Osteocyte (in vitro differentiated cells): ENCODE results near the gene TPRA1. TPM values are rescaled to one million over a fixed set of nuclear protein-coding genes. Genes with fewer than 3 reads are reported as not detected.
"Not testable (repeated sequence)": the region's sequence is repeated elsewhere in the genome, so short reads cannot be mapped to it uniquely, and the experiment has no call there.

ENCODE experiments used
- DNase-seq: peaks from one replicate; pipeline ENCODE4 v3.0.0; 2021; ENCODE audit warnings: mixed read lengths; ENCODE audit not compliant: unreplicated experiment; ENCODE audit errors: extremely low spot score
- H3K27ac Mint-ChIP-seq: one replicate; pipeline ENCODE4 v1.8.0; 2021; ENCODE audit warnings: mild to moderate bottlenecking, mixed read lengths; ENCODE audit not compliant: unreplicated experiment
- H3K27me3 Mint-ChIP-seq: one replicate; pipeline ENCODE4 v1.8.0; 2021; ENCODE audit warnings: mixed read lengths; ENCODE audit not compliant: unreplicated experiment
- H3K36me3 Mint-ChIP-seq: one replicate; pipeline ENCODE4 v1.8.0; 2021; ENCODE audit warnings: mixed read lengths; ENCODE audit not compliant: unreplicated experiment
- H3K4me1 Mint-ChIP-seq: one replicate; pipeline ENCODE4 v1.8.0; 2021; ENCODE audit warnings: mixed read lengths; ENCODE audit not compliant: unreplicated experiment
- H3K4me3 Mint-ChIP-seq: one replicate; pipeline ENCODE4 v1.8.0; 2021; ENCODE audit warnings: mild to moderate bottlenecking, moderate library complexity, mixed read lengths; ENCODE audit not compliant: unreplicated experiment
- H3K9me3 Mint-ChIP-seq: one replicate; pipeline ENCODE4 v1.8.0; 2021; ENCODE audit warnings: mixed read lengths; ENCODE audit not compliant: unreplicated experiment
- CTCF ChIP-seq: fragments of 200-600 bp; sonication (generic); IDR thresholded peaks from 2 replicates; pipeline ENCODE4 v1.5.0; 2021; ENCODE audit warnings: antibody characterized with exemption, mild to moderate bottlenecking, moderate library complexity
- microRNA-seq: library from miRNA; unstranded; fragments of <30 nt; microRNA quantifications from one replicate; pipeline ENCODE4 v1.1.0, GENCODE V29; 2020; ENCODE audit not compliant: unreplicated experiment
- total RNA-seq: library from RNA; stranded (reverse); gene quantifications from 2 replicates; pipeline ENCODE4 v1.2.1, GENCODE V29; 2021

TPRA1 gene
- total RNA-seq, 1 donor from 2014 or later, result 49.7 TPM

- Mint-ChIP-seq H3K27ac (no peak overlapping the region), H3K4me3 (no peak overlapping the region), H3K9me3 (no peaks in the 10 kb centered on the region), H3K36me3 (no peaks in the 10 kb centered on the region), H3K27me3 (peaks cover 33% of the 10 kb centered on the region), H3K4me1 (no peaks in the 10 kb centered on the region)
- peak; percentile 71 for DNase-seq
- TF ChIP-seq CTCF, result no peak
Measured at GRCh38 chr3:127531821-127532220, 58.7 kb downstream of the TPRA1 start.

GRCh38 chr3:127530863-127531262 is 59.7 kb downstream of the TPRA1 start:
- DNase-seq, H3K36me3 Mint-ChIP-seq, H3K9me3 Mint-ChIP-seq, H3K4me3 Mint-ChIP-seq, H3K27ac Mint-ChIP-seq, H3K4me1 Mint-ChIP-seq: not testable (repeated sequence)
- H3K27me3 Mint-ChIP-seq, result peaks cover 39% of the 10 kb centered on the region

- Mint-ChIP-seq H3K27ac (no peak overlapping the region), H3K27me3 (peaks cover 39% of the 10 kb centered on the region), H3K9me3 (no peaks in the 10 kb centered on the region), H3K36me3 (no peaks in the 10 kb centered on the region), H3K4me1 (no peaks in the 10 kb centered on the region), H3K4me3 (no peak overlapping the region)
- DNase-seq, result peak; percentile 65
- TF ChIP-seq CTCF, result no peak
Measured at GRCh38 chr3:127529346-127530188, 61.0 kb downstream of the TPRA1 start.

GRCh38 chr3:127525373-127525772 is 65.2 kb downstream of the TPRA1 start:
- no peak for TF ChIP-seq CTCF
- Mint-ChIP-seq H3K4me1 (no peaks in the 10 kb centered on the region), H3K27me3 (peaks cover 62% of the 10 kb centered on the region), H3K9me3 (peaks cover 12% of the 10 kb centered on the region), H3K4me3 (no peak overlapping the region), H3K27ac (no peak overlapping the region), H3K36me3 (no peaks in the 10 kb centered on the region)
- no peak for DNase-seq

- peaks cover 12% of the 10 kb centered on the region for H3K9me3 Mint-ChIP-seq
- no peak for DNase-seq
- no peak overlapping the region for H3K4me3 Mint-ChIP-seq
- no peaks in the 10 kb centered on the region for H3K4me1 Mint-ChIP-seq
- H3K27me3 Mint-ChIP-seq, result peaks cover 63% of the 10 kb centered on the region
- H3K36me3 Mint-ChIP-seq, result no peaks in the 10 kb centered on the region
- no peak for TF ChIP-seq CTCF
- H3K27ac Mint-ChIP-seq, result no peak overlapping the region
Measured at GRCh38 chr3:127524296-127524896, 66.1 kb downstream of the TPRA1 start.

Small RNA genes within 50 kb of the gene (microRNA-seq; reads per million reads assigned to microRNA genes)
- not detected for gene MIR6825
- gene MIR7976, result 4.9 reads per million

Other genes starting within 250 kb of the TPRA1 start
- gene MCM2, start 7.7 kb upstream of the TPRA1 start, total RNA-seq, result 19.2 and 20.4 TPM in 2 replicates
- 5.7 and 5.9 TPM in 2 replicates for gene PODXL2, start 38.5 kb upstream of the TPRA1 start, total RNA-seq
- 69.8 and 73.4 TPM in 2 replicates for gene ABTB1, start 82.2 kb upstream of the TPRA1 start, total RNA-seq
- gene MGLL, start 231.8 kb upstream of the TPRA1 start, total RNA-seq, result 102 and 112 TPM in 2 replicates